Renal pelvis (tissue), 4 donors: ENCODE data around the gene GNAQ. TPM values are rescaled to one million over a fixed set of nuclear protein-coding genes. Genes with fewer than 3 reads are reported as not detected.
"Not testable (repeated sequence)": the region's sequence is repeated elsewhere in the genome, so short reads cannot be mapped to it uniquely, and the experiment has no call there.

Experiments used
- DNase-seq: peaks from one replicate; pipeline ENCODE4 v3.0.0-alpha.2; 2013
- polyA plus RNA-seq, 3 donors: library from polyadenylated mRNA; unstranded; fragments of 120-200 nt; gene quantifications; one replicate each; pipeline ENCODE4 v1.2.1, GENCODE V29; 2013; ENCODE audit not compliant: insufficient read length in 3 of 3

GNAQ gene
- polyA plus RNA-seq, 3 donors, result 54.6 to 56.0 (median 55.0) TPM

DNA sequence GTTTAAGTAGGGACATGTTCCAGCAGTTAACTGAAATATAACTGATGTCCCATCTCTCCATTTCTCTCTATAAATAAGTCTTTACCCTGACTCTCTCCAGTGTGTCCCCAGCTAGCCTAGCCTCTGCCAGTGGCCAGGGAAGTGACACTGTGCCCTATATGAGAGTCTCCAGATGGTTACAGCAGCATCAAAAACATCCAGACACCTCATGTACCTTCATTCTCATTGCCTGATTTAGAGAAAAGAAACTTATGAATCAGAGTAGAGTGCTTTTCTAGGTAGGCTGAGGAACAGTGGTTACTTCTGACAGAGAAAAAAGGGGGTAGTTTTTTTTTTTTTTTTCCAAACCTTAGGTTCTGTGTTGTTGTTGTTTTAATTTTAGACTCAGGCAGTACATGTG lies 148.5 kb downstream of the GNAQ start:
- no peak for DNase-seq

DNA sequence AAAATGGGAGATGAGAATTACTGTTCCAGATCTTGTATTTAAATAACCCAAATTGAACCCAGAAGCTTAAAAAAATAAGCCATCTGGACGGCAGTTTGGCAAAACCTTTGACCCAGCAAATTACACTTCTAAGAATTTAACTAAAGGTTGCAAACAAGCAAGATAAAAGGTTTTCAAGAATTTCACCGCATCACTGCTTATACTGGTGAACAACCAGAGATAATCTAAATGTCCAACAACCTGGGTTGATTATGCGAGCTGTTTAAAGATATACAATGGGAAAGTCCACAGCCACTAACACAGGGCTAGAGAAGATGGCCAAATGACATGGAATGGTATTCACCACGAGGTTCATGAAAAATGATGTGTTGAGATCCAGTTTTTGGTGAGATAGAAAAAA lies 149.3 kb downstream of the GNAQ start:
- no peak for DNase-seq

DNA sequence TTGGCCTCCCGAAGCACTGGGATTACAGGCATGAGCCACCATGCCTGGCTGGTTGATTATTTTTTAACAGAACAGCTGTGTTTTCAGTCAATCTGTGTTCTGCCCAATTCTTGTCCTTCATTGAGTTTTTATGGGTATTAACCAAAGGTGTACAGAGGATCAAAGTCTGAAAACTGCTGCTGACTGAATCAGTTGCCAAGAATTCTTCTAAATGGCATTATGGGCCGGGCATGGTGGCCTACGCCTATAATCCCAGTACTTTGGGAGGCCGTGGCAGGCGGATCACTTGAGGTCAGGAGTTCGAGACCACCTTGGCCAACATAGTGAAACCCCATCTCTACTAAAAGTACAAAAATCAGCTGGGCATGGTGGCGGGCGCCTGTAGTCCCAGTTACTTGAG lies 150.0 kb downstream of the GNAQ start:
- not testable (repeated sequence) for DNase-seq

DNA sequence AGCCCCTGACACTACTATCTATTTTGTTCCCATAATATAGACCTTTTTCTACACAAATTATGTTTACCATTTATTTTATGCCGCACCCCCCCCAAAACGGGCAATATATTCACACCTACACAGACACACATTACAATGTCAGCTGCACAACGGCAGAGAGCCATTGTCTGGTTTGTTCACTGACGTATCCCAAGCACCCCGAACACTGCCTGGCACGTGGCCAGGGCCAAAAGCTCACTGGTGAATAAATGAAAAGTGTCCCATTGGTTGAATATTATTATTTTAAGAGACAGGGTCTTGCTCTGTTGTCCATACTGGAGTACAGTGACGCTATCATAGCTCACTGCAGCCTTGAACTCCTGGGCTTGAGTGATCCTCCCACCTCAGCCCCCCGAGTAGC lies 150.5 kb downstream of the GNAQ start:
- no peak for DNase-seq

DNA sequence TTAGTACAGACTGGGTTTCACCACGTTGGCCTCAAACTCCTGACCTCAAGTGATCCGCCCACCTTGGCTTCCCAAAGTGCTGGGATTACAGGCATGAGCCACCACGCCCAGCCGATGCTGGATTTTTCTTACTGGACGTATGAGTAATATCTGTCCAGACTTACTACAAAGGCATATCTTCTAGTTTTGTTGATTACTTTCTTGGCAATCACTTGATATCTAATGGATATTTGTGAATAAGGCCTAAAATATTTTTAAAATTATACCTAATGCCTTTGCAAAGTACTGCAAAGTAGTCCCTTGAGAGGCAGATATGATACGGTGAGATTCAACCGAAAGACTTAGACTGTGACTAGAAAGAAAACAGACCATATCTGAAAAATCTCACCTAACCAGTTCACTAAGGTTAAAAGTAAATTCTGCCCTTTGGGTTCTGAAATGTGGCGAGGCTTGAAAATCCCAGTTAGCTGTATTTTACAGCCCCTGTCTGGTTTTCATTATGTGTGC lies 152.1 kb downstream of the GNAQ start:
- DNase-seq, result no peak

DNA sequence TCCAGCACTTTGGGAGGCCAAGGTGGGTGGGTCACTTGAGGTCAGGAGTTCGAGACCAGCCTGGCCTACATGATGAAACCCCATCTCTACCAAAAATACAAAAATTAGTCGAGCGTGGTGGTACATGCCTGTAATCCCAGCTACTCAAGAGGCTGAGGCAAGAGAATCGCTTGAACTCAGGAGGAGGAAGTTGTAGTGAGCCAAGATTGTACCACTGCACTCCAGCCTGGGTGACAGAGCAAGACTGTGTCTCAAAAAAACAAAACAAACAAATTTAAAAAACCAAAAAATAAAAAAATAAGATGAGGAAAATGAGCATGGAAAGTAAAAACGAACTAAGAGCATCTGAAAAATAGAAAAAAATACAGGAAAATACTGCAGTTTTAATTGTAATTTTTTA lies 152.8 kb downstream of the GNAQ start:
- DNase-seq, result not testable (repeated sequence)

DNA sequence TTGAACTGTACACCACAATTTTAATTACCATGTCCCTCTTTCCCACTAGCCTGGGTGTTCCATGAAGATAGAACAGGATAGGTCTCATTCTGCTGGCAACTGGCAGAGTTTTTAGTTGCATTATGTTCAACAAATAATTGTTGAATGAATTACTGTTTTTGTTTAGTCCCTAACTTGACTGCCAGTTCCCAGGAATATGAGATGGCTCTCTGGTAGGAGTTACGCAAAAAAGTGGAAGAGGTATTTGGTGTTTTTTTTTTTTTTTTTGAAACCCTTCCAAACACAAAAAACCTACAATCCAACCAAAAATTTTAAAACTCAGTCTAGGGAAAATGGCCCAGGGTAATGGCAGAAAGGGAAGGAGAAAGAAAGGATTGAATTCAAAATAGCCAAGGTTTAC lies 153.6 kb downstream of the GNAQ start:
- no peak for DNase-seq

DNA sequence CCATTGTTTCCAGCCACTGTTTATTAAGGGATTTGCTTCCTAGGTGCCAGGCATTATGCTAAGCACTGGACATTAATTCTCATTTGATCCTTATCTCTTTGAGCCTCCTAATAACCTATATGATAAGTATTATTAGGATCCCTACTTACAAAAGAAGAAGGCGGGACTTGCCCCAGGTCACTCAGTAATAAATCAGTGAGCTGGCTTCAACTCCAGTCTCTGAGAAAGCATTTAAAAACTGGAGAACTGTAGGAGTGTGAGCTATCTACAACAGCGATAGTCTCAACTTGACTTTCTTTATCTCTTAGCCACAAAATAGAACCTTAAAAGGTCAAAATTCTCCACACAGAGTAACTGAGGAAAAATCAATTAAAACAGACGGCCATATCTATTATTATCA lies 155.0 kb downstream of the GNAQ start:
- DNase-seq, result no peak

DNA sequence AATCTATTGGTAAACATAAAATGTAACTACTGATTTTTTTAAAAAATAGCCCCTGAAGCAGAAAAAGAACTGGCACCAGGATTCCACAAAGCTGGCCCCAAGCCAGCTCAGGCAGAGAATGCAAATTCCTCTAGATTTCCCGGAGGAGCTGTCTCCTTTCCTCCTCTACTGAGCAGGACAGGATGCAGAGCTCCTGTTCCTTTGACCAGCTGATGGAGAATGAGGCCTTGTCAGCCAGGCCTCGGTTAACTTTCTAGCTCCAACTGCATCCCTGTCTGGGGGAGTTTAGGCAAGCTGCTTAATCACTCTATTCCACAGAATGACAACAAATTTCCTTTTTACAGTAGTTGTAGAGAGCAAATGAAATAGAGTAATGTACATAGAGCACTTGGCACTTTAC lies 155.5 kb downstream of the GNAQ start:
- peak; percentile 24 for DNase-seq

DNA sequence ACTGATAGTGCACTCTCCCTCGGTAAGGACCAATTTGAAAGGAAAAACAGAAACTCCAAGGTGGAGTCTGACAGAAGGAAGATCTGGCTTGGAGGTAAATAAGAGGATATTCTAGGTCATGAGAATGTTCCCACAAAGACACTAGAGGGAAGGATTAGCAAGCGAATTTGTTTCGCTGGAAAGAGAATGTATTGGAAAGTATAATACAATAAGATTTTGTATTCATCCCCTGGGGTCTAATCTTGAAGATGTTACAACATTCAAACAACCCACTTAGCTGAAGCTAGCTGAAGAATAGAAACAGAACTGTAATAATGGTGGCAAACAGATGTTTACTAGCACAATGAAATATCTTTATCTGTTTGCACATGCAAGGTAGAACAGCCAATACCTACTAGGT lies 158.7 kb downstream of the GNAQ start:
- no peak for DNase-seq

DNA sequence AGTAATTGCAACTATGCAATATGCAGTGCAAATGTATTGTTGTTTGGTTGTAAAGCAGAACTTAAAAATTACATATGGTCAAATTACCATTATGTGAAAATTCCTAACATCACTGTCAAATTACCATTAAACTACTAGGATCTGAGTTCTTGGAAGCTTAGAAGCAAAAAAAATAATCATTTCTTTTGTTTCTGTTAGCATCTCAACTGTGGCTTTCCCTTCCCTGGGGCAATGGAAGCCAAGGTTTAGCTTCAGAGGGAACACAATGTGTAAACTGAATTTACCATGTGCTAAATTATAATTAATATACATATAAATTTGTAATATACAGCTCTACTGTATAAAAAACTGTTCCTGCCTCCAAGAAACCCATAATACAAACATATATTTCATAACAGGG lies 159.4 kb downstream of the GNAQ start:
- no peak for DNase-seq

DNA sequence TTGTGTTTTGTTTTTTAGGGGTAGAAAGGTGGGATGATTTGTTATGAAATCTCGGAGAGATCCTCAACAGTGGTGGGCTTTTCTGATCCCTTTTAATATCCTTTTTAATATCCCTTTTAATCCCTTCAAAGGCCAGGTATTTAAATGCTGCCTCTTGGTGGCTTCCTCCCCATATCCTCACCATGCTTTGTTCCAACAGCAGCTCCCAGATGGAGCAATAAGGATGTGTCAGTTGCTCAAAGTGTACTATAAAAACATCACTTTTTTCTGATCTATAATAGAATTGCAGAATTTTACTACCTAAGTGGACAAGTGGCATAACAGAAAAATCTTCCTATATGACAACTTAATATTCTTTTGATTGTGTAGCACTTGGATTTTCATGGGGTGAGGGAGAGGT lies 160.1 kb downstream of the GNAQ start:
- no peak for DNase-seq

DNA sequence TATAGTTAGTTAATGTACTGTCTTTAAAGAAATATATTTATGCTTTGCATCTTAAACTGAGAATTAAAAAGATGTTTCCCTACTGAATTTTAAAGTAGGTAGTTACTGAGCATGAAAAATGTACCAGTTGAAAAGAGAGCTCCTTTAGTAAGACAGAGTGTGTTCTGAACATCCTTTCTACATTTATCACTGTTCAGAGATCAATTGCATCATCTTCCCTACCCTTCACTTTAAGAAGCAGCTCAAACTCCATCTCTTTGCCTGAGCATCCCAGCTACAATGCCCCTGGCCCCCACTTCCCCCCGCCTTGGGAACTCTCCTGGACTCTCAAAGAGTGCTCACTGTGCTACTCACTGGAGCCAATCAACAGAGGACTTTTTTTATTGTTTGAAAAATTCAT lies 164.7 kb downstream of the GNAQ start:
- DNase-seq, result no peak

DNA sequence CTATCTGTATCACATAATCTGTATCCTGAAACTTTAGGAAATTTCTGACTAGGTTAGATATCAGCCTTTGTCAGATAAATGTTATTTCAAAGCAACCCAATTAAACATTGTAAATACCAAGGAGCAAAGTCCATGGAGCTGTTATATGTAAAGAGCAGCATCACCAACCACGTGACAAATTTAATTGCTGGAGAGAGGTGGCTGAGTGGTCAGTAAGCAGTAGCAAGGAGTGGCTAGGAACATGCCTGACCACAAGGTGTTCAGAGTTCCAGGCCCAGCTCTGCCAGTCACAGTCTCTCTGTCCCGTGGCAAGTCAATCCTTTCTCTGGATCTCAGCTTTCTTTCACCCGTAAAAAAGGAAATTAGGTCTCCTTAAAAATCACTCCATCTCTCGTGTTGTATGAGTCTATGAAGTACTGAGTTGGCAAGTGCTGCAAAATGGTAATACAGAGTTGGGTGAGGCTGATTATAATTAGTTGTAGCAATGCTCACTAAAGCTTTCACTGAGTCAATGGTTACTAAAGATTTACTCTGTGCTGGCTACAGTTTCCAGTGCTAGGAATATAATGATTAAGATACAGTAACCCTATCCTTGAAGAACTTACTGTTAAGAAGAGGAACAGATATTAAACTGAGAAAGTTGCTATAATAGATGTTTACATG lies 166.1 kb downstream of the GNAQ start:
- no peak for DNase-seq

DNA sequence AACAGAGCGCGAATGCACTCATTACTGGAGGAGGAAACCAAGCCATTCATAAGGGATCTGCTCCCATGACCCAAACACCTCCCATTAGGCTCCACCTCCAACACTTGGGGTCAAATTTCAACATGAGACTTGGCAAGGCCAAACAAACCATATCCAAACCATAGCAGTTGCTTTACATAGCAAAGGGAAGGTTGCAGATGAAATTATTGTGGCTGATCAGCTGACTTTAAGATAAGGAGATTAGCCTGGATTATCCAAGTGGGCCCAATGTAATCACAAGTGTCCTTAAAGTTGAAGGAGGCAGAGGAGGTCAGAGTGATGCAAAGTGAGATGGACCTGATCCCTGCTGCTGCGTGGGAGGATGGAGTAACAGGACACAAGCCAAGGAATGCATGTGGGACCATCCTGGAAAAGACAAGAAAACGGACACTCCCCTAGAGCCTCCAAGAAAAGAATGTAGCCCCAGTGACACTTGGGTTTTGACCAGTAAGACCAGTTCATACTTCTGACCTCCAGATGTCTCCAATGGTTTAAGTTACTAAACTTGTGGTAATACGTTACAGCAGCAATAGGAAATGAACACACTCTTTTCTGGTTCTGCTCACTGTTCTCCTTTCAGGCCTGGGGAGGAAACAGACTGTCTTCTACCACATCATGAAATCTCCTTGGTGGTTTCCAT lies 167.3 kb downstream of the GNAQ start:
- no peak for DNase-seq

DNA sequence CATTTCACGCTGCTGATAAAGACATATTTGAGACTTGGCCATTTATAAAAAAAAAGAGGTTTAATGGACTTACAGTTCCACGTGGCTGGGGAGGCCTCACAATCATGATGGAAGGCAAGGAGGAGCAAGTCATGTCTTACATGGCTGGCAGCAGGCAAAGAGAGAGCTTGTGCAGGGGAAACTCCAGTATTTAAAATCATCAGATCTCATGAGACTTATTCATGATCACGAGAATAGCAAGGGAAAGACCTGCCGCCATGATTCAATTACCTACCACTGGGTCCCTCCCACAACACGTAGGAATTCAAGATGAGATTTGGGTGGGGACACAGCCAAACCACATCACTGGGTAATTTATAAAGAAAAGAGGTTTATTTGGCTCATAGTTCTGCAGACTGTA lies 168.0 kb downstream of the GNAQ start:
- not testable (repeated sequence) for DNase-seq

DNA sequence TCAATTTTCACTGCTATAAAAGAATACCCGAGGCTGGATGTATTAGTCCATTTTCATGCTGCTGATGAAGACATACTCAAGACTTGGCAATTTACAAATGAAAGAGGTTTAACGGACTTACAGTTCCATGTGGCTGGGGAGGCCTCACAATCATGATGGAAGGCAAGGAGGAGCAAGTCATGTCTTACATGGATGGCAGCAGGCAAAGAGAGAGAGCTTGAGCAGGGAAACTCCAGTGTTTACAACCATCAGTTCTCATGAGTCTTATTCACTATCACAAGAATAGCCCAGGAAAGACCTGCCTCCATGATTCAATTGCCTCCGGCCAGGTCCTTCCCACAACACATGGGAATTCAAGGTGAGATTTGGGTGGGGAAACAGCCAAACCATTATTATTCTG lies 170.7 kb downstream of the GNAQ start:
- DNase-seq, result not testable (repeated sequence)

DNA sequence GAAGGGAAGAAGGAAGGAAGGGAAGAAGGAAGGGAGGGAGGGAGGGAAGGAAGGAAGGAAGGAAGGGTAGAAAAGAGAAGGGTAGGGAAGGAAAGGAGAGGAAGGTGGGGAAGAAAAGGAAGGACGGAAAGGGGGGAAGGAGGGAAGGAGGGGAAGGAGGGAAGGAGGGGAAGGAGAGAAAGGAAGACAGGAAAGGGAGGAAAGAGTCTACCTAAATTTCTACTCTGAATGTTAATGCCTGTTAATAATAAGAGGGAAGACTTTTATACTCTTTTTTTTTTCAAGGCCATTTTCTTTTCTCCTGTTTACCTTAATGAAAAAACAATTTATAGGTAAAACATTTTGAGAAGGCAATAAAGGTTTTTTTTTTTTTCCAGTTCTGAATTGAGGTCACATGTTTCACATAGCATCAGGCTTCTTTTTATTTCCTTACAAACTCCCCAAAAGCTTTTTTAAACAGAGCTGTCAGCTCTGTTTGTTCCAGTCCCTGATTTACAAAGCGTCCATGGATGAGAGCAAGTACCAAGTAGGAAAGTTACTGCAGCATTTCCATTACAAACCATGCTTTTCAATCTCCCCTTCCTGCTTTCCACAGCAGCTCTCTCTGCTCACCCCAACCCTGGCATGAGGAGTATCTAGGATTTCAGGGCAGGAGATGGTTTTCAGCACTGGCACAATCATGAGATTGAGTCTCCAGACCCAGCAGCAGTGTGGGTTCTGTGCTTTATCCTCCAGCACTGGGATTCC lies 173.9 kb downstream of the GNAQ start:
- no peak for DNase-seq

DNA sequence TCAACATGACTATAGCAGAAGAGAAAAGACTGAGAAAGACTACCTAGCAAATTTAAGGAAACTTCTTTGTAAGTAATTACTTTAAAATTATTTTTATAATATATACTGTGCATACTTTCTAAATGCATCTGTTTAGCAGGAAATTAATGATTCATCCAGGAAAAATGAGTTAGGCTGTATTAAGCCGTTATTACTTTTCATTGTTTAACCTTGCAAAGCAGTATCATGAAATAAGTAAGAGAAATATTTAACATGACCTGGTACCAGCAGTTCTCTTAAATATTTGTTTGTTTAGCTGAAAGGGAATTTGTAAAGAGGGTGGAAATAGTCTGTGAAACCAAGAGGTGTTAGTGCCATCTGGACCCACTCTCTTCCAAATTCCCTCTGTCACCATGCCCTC lies 175.0 kb downstream of the GNAQ start:
- DNase-seq, result no peak

DNA sequence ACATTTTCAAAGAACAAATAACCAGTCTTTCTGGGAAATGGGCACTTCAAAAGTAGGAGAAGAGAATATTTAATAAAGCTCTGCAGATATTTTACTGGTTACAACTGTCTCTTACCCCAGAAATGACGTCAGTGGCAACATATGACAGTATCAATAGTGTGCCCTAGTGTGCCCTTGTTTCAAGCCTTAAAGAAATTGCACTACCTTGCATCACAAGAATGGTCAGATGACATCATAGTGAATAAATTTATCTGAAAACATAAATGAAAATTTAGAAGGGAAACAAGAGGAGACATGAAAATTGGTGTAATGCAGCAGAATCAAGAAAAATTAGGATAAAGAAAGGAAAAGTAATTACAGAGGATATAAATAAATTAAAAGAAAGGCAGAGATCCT lies 176.7 kb downstream of the GNAQ start:
- no peak for DNase-seq

DNA sequence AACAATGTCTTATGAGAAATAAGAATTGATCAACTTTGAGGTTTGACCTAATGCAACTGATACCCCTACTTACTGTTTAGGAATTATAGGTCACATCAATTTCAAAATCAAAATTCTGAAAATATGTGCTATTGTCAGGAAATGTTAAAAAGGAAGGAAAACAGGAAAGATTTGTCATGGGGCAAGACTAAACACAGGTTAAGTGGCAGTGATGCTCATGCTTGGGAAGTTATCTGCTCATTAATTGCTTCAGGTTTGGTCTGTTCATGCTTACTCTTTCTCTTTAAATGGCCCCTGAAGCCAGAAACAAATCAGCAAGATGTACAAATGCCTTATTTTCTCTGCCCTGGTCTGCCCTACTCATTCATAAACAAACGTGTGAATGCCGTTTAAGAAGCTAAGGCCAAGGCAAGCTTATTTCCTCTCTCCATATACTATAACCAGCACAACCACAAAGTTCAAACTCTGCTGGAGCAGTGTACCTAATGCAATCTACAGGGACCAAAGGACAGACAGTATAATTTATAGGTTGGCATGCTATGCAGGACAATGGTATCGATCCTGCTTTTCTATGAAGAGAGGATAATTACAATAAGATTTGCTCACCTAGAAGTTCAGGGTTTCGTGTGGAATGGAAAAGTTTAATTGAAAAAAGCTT lies 177.2 kb downstream of the GNAQ start:
- no peak for DNase-seq

DNA sequence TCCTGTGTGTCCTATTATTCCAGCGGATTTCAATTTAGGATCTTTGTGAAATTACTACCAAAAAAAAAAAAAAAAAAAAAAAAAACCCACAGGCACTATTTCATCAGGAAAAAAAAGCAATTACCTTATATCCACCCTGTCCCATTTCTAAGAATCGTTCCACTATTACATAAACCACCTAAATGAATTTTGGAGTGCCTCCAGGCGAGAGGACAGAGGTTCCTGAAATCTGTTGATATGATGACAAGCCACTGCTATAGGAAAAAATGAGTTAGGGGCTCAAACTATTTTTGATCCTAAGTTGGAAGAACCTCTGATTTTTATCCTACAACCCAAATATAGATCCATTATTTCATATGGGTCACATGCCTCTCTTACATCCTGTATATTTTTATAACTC lies 177.9 kb downstream of the GNAQ start:
- no peak for DNase-seq
